Esophagus squamous epithelium (tissue), 4 donors: ENCODE results near the gene GPATCH4.
A peak's percentile ranks its signal among the peaks of the same experiment; 100 is the strongest.

Experiments
- POLR2A ChIP-seq, 4 donors: fragments of 450-650 bp; IDR thresholded peaks; one replicate each; pipeline ENCODE4 v1.6.1; 2017; ENCODE audit warnings: antibody characterized with exemption in 4 of 4, mild to moderate bottlenecking in 4 of 4, moderate library complexity in 3 of 4
- TF ChIP-seq, protein P1 (sequence below), 6 experiments: fragments of 450-650 bp in 4 of 6; fragments of 200-600 bp in 2 of 6; sonication (generic) in 2 of 6; IDR thresholded peaks; one replicate each; pipeline ENCODE4 v1.5.1; 2016 to 2019; ENCODE audit warnings: antibody characterized with exemption in 6 of 6, mild to moderate bottlenecking in 4 of 6, moderate library complexity in 4 of 6

- TF ChIP-seq, protein P1, sequence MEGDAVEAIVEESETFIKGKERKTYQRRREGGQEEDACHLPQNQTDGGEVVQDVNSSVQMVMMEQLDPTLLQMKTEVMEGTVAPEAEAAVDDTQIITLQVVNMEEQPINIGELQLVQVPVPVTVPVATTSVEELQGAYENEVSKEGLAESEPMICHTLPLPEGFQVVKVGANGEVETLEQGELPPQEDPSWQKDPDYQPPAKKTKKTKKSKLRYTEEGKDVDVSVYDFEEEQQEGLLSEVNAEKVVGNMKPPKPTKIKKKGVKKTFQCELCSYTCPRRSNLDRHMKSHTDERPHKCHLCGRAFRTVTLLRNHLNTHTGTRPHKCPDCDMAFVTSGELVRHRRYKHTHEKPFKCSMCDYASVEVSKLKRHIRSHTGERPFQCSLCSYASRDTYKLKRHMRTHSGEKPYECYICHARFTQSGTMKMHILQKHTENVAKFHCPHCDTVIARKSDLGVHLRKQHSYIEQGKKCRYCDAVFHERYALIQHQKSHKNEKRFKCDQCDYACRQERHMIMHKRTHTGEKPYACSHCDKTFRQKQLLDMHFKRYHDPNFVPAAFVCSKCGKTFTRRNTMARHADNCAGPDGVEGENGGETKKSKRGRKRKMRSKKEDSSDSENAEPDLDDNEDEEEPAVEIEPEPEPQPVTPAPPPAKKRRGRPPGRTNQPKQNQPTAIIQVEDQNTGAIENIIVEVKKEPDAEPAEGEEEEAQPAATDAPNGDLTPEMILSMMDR (IDR thresholded peaks at IDR 0.05): peak; percentile 85 to 99 (median 93)
- no peak for TF ChIP-seq POLR2A (IDR thresholded peaks at IDR 0.05)
Measured at GRCh38 chr1:156583821-156584622, 17.3 kb downstream of the GPATCH4 start.
